IMR-90 (cell line): ENCODE measurements around the gene CCDC90B. TPM values are rescaled to one million over a fixed set of nuclear protein-coding genes. Genes with fewer than 3 reads are reported as not detected.

Source experiments
- ATAC-seq: fragments of 200-7000 bp; cut with Tn5 transposase; 2 replicates; pipeline ENCODE4 v1.9.1; 2020; ENCODE audit warnings: low read depth, mild to moderate bottlenecking, moderate library complexity
- BruUV-seq: library from RNA; stranded (reverse); fragments of 400-500 nt; replicated peaks from 2 replicates; lab custom pipeline; 2021; lab: Mats Ljungman, UMichigan
- CTCF ChIA-PET: fragments of 300-600 bp; formaldehyde crosslinking; extraction: SDS; loops from one replicate; lab custom pipeline; 2021; ENCODE audit warnings: antibody characterized with exemption; lab: Yijun Ruan, JAX
- POLR2A ChIA-PET: fragments of 300-600 bp; sonication (Branson Sonifier 250); formaldehyde crosslinking; loops from one replicate; lab custom pipeline; 2022; ENCODE audit warnings: antibody characterized with exemption; ENCODE audit not compliant: unreplicated experiment; lab: Charles Lee
- DNase-seq: peaks from one replicate; pipeline ENCODE4 v3.0.0; 2013
- H2AFZ ChIP-seq: replicated peaks from 2 replicates; pipeline ENCODE3; 2013; ENCODE audit warnings: low read length, mild to moderate bottlenecking; ENCODE audit not compliant: poor library complexity
- H2AK5ac ChIP-seq: 2 replicates; pipeline ENCODE4 v1.6.1; 2013; ENCODE audit warnings: low read depth, low read length, inconsistent platforms
- H2AK9ac ChIP-seq: replicated peaks from 2 replicates; pipeline ENCODE3; 2013; ENCODE audit warnings: mild to moderate bottlenecking, low read depth, low read length, moderate library complexity; ENCODE audit not compliant: poor library complexity
- H2BK120ac ChIP-seq: 2 replicates; pipeline ENCODE4 v1.6.1; 2013; ENCODE audit warnings: low read depth, low read length, inconsistent platforms
- H2BK15ac ChIP-seq: 3 replicates; pipeline ENCODE4 v1.6.1; 2013; ENCODE audit warnings: low read depth, low read length, inconsistent platforms
- H2BK20ac ChIP-seq: 2 replicates; pipeline ENCODE4 v1.6.1; 2013; ENCODE audit warnings: low read depth, mild to moderate bottlenecking, inconsistent platforms, low read length, moderate library complexity
- H2BK5ac ChIP-seq: 2 replicates; pipeline ENCODE4 v1.6.1; 2013; ENCODE audit warnings: mild to moderate bottlenecking, low read depth, low read length, inconsistent platforms; ENCODE audit not compliant: poor library complexity, severe bottlenecking
- H3K14ac ChIP-seq: replicated peaks from 2 replicates; pipeline ENCODE4 v1.6.1; 2013; ENCODE audit warnings: low read depth, low read length, inconsistent platforms
- H3K18ac ChIP-seq: 2 replicates; pipeline ENCODE4 v1.6.1; 2013; ENCODE audit warnings: low read depth, low read length, control low read depth
- H3K23ac ChIP-seq: 2 replicates; pipeline ENCODE4 v1.6.1; 2013; ENCODE audit warnings: low read depth, low read length, inconsistent platforms
- H3K27ac ChIP-seq: 2 replicates; pipeline ENCODE4 v1.5.1; 2013; ENCODE audit warnings: mild to moderate bottlenecking, control low read depth, low read length; ENCODE audit not compliant: insufficient read depth
- H3K27me3 ChIP-seq: 2 replicates; pipeline ENCODE4 v1.6.1; 2013; ENCODE audit warnings: low read length; ENCODE audit not compliant: control insufficient read depth, insufficient read depth
- H3K36me3 ChIP-seq: 2 replicates; pipeline ENCODE4 v1.6.1; 2013; ENCODE audit warnings: low read length, mixed read lengths; ENCODE audit not compliant: control insufficient read depth, insufficient read depth
- H3K4ac ChIP-seq: 2 replicates; pipeline ENCODE4 v1.6.1; 2013; ENCODE audit warnings: low read depth, low read length, inconsistent platforms
- H3K4me1 ChIP-seq: 2 replicates; pipeline ENCODE4 v1.6.1; 2013; ENCODE audit warnings: low read length, mixed read lengths; ENCODE audit not compliant: control insufficient read depth, insufficient read depth
- H3K4me2 ChIP-seq: 2 replicates; pipeline ENCODE4 v1.6.1; 2013; ENCODE audit warnings: low read depth, mild to moderate bottlenecking, control low read depth, low read length, moderate library complexity
- H3K4me3 ChIP-seq: 2 replicates; pipeline ENCODE4 v1.5.1; 2013; ENCODE audit warnings: low read depth, mild to moderate bottlenecking, control low read depth, low read length, moderate library complexity; ENCODE audit not compliant: insufficient read depth
- H3K56ac ChIP-seq: 2 replicates; pipeline ENCODE4 v1.6.1; 2013; ENCODE audit warnings: low read length, inconsistent platforms; ENCODE audit not compliant: insufficient read depth; ENCODE audit errors: extremely low read depth
- H3K79me1 ChIP-seq, 2 experiments: 2 replicates each; pipeline ENCODE4 v1.6.1; 2013; ENCODE audit warnings: low read length in 2 of 2, inconsistent platforms in 1 of 2, low read depth in 1 of 2
- H3K9ac ChIP-seq: 2 replicates; pipeline ENCODE4 v1.6.1; 2013; ENCODE audit warnings: low read depth, low read length, control low read depth
- H3K9me1 ChIP-seq: 2 replicates; pipeline ENCODE4 v1.6.1; 2013; ENCODE audit warnings: low read length, inconsistent platforms; ENCODE audit not compliant: insufficient read depth
- H3K9me3 ChIP-seq: 2 replicates; pipeline ENCODE4 v1.6.1; 2013; ENCODE audit warnings: low read length; ENCODE audit not compliant: control insufficient read depth, insufficient read depth
- H4K20me1 ChIP-seq: 2 replicates; pipeline ENCODE4 v1.6.1; 2013; ENCODE audit warnings: low read length, inconsistent platforms; ENCODE audit not compliant: insufficient read depth
- H4K5ac ChIP-seq: 2 replicates; pipeline ENCODE4 v1.6.1; 2013; ENCODE audit warnings: mild to moderate bottlenecking, low read depth, low read length, control low read depth
- H4K8ac ChIP-seq, 2 experiments: 2 replicates each; pipeline ENCODE4 v1.6.1; 2013; ENCODE audit warnings: low read depth in 2 of 2, low read length in 2 of 2, control low read depth in 1 of 2, inconsistent platforms in 1 of 2
- H4K91ac ChIP-seq: 2 replicates; pipeline ENCODE4 v1.6.1; 2013; ENCODE audit warnings: low read depth, low read length, inconsistent platforms; ENCODE audit not compliant: insufficient read depth
- BHLHE40 ChIP-seq: fragments of 150-350 bp; IDR thresholded peaks from 2 replicates; pipeline ENCODE4 v1.6.1; 2016; ENCODE audit warnings: mild to moderate bottlenecking, low read depth, low read length
- CEBPB ChIP-seq: IDR thresholded peaks from 2 replicates; pipeline ENCODE4 v1.6.1; 2012; ENCODE audit warnings: low read depth, low read length, improper control_type of control experiment
- CHD1 ChIP-seq: IDR thresholded peaks from 2 replicates; pipeline ENCODE4 v1.6.1; 2012; ENCODE audit warnings: low read depth, low read length, improper control_type of control experiment
- FOS ChIP-seq: fragments of 150-350 bp; IDR thresholded peaks from 2 replicates; pipeline ENCODE4 v1.6.1; 2016; ENCODE audit warnings: low read depth, low read length
- MAFK ChIP-seq: IDR thresholded peaks from 2 replicates; pipeline ENCODE4 v1.6.1; 2012; ENCODE audit warnings: low read depth, low read length, improper control_type of control experiment
- MAZ ChIP-seq: IDR thresholded peaks from 2 replicates; pipeline ENCODE4 v1.6.1; 2012; ENCODE audit warnings: low read depth, mild to moderate bottlenecking, low read length, improper control_type of control experiment, moderate library complexity, borderline replicate concordance
- MXI1 ChIP-seq: IDR thresholded peaks from 2 replicates; pipeline ENCODE4 v1.6.1; 2012; ENCODE audit warnings: low read depth, mild to moderate bottlenecking, low read length, moderate library complexity, borderline replicate concordance
- NFE2L2 ChIP-seq: fragments of 150-350 bp; IDR thresholded peaks from 2 replicates; pipeline ENCODE4 v1.6.1; 2016; ENCODE audit warnings: low read depth, mild to moderate bottlenecking, low read length
- POLR2A ChIP-seq: IDR thresholded peaks from 2 replicates; pipeline ENCODE4 v1.6.1; 2012; ENCODE audit warnings: mild to moderate bottlenecking, low read depth, low read length
- RAD21 ChIP-seq: IDR thresholded peaks from 2 replicates; pipeline ENCODE4 v1.6.1; 2012; ENCODE audit warnings: low read length, improper control_type of control experiment
- RCOR1 ChIP-seq: IDR thresholded peaks from 2 replicates; pipeline ENCODE4 v1.6.1; 2012; ENCODE audit warnings: mild to moderate bottlenecking, low read length, improper control_type of control experiment; ENCODE audit not compliant: insufficient replicate concordance
- RFX5 ChIP-seq: IDR thresholded peaks from 2 replicates; pipeline ENCODE4 v1.8.0; 2012; ENCODE audit warnings: low read depth, mild to moderate bottlenecking, low read length, moderate library complexity
- SMC3 ChIP-seq: fragments of 150-350 bp; IDR thresholded peaks from 2 replicates; pipeline ENCODE4 v1.6.1; 2016; ENCODE audit warnings: low read depth, mild to moderate bottlenecking, antibody characterized with exemption, low read length, moderate library complexity
- WGBS, 2 experiments: methylation state at CpG; one replicate each; pipeline versions ENCODE4 v1.1.5 to v1.1.7; 2013; ENCODE audit warnings: missing lambda C conversion rate in 2 of 2; ENCODE audit not compliant: insufficient read length in 1 of 2; ENCODE audit errors: extremely low coverage in 2 of 2; 5-methylcytosine and 5-hydroxymethylcytosine counted together
- dilution Hi-C: fragments of 300-500 bp; cut with HindIII; formaldehyde crosslinking; loops from one replicate; pipeline ENCODE4 v1.14.3; 2018; ENCODE audit warnings: low sequenced_read_pairs; ENCODE audit not compliant: unreplicated experiment
- in situ Hi-C: fragments of 300-500 bp; cut with MboI; formaldehyde crosslinking; loops from 3 replicates; pipeline ENCODE4 v1.14.3; 2019; ENCODE audit warnings: low sequenced_read_pairs, inconsistent platforms, mixed read lengths
- intact Hi-C: fragments of 100-400 bp; cut with micrococcal nuclease; formaldehyde crosslinking; loops from 2 replicates; pipeline ENCODE4 v1.10.0; 2022
- polyA plus RNA-seq, 3 experiments: library from polyadenylated mRNA; depleted of rRNA; stranded (reverse); fragments of >200 nt; gene quantifications; 2 replicates each; pipeline ENCODE4 v1.2.3, GENCODE V29; 2012; ENCODE audit warnings: low replicate concordance in 1 of 3
- total RNA-seq: library from RNA; depleted of rRNA; stranded (reverse); fragments of >200 nt; gene quantifications from 2 replicates; pipeline ENCODE4 v1.2.3, GENCODE V29; 2012
- TF ChIP-seq, protein P1 (sequence below): conservative IDR thresholded peaks from 2 replicates; pipeline ENCODE4 v1.5.1; 2012; ENCODE audit warnings: mild to moderate bottlenecking, low read depth, low read length, improper control_type of control experiment
- TF ChIP-seq, protein P2 (sequence below): fragments of 150-350 bp; IDR thresholded peaks from 2 replicates; pipeline ENCODE4 v1.6.1; 2016; ENCODE audit warnings: low read depth, mild to moderate bottlenecking, low read length, moderate library complexity, borderline replicate concordance
- TF ChIP-seq, protein P3 (sequence below): fragments of 150-350 bp; IDR thresholded peaks from 2 replicates; pipeline ENCODE4 v1.6.1; 2017; ENCODE audit warnings: mild to moderate bottlenecking, antibody characterized with exemption, low read length, low read depth

Gene CCDC90B
- total and polyA plus RNA-seq, 2 of the 4 experiments (the other 2 are of a cell fraction), result 35.8 to 43.7 TPM

DNA sequence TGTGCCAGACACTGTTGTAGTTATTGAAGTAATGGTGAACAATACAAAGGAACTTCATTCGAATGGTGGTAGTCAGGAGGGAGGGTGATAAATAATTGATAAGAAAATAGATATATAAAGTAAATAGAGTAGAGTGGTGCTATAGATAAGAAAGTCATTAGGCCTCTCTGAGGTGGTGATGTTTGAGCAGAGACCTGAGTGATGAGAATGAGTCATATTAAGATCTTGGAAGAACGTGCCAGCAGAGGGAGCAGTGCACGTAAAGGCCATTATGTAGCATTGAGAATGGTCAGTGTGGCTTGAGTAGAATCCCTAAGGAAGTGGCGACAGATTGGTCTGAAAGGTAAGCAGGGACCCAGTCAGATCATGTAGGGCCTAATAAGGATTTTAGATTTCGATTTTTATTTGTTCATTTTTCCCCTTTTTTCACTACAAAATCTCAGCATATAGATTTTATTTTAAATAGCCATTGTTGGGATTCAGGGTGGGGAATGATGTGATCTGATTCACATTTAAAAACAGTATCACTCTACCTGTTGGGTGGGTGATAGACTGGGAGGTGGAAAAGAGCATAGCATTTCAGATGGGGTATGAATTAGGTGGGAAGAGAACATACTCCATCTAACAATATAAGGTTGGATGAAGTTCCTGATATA lies 44.7 kb downstream of the CCDC90B start:
- Histone ChIP-seq H3K18ac (no peak overlapping the region), H2AK9ac (no peak overlapping the region), H2BK5ac (no peak overlapping the region), H3K9ac (no peak overlapping the region), H3K56ac (no peak overlapping the region), H3K23ac (no peak overlapping the region), H2BK120ac (no peak overlapping the region), H3K9me1 (no peaks in the 10 kb centered on the region), H3K36me3 (no peaks in the 10 kb centered on the region), H3K4me2 (no peak overlapping the region), H2AFZ (peak overlapping the region; percentile 58), H3K27me3 (no peaks in the 10 kb centered on the region), H4K91ac (no peak overlapping the region), H2BK15ac (no peak overlapping the region), H3K27ac (no peak overlapping the region), H3K4ac (no peak overlapping the region), H3K9me3 (no peaks in the 10 kb centered on the region), H3K4me1 (0 out of 2 replicates have a peak, but pooled peaks cover 1% of the 10 kb centered on the region), H3K79me1 (no peaks in the 10 kb centered on the region), H3K4me3 (no peak overlapping the region), H3K14ac (no peak overlapping the region), H4K8ac (no peak overlapping the region), H2AK5ac (no peak overlapping the region), H4K5ac (no peak overlapping the region), H2BK20ac (no peak overlapping the region), H4K20me1 (no peaks in the 10 kb centered on the region)
- DNase-seq (peak; percentile 77), ATAC-seq (peak; percentile 95)
- ChIA-PET POLR2A (no interaction called here), CTCF (no interaction called here)
- BruUV-seq, result no TSS peak
- TF ChIP-seq MAZ, result no peak
- TF ChIP-seq, protein P1, sequence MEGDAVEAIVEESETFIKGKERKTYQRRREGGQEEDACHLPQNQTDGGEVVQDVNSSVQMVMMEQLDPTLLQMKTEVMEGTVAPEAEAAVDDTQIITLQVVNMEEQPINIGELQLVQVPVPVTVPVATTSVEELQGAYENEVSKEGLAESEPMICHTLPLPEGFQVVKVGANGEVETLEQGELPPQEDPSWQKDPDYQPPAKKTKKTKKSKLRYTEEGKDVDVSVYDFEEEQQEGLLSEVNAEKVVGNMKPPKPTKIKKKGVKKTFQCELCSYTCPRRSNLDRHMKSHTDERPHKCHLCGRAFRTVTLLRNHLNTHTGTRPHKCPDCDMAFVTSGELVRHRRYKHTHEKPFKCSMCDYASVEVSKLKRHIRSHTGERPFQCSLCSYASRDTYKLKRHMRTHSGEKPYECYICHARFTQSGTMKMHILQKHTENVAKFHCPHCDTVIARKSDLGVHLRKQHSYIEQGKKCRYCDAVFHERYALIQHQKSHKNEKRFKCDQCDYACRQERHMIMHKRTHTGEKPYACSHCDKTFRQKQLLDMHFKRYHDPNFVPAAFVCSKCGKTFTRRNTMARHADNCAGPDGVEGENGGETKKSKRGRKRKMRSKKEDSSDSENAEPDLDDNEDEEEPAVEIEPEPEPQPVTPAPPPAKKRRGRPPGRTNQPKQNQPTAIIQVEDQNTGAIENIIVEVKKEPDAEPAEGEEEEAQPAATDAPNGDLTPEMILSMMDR, result peak; percentile 66
- no peak for TF ChIP-seq CEBPB
- TF ChIP-seq, protein P2, sequence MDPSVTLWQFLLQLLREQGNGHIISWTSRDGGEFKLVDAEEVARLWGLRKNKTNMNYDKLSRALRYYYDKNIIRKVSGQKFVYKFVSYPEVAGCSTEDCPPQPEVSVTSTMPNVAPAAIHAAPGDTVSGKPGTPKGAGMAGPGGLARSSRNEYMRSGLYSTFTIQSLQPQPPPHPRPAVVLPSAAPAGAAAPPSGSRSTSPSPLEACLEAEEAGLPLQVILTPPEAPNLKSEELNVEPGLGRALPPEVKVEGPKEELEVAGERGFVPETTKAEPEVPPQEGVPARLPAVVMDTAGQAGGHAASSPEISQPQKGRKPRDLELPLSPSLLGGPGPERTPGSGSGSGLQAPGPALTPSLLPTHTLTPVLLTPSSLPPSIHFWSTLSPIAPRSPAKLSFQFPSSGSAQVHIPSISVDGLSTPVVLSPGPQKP, result no peak
- TF ChIP-seq MXI1, result no peak
- no peak for TF ChIP-seq NFE2L2
- TF ChIP-seq SMC3, result peak; percentile 69
- TF ChIP-seq, protein P3, sequence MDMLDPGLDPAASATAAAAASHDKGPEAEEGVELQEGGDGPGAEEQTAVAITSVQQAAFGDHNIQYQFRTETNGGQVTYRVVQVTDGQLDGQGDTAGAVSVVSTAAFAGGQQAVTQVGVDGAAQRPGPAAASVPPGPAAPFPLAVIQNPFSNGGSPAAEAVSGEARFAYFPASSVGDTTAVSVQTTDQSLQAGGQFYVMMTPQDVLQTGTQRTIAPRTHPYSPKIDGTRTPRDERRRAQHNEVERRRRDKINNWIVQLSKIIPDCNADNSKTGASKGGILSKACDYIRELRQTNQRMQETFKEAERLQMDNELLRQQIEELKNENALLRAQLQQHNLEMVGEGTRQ, result no peak
- TF ChIP-seq CHD1, result no peak
- TF ChIP-seq POLR2A, result no peak
- TF ChIP-seq RCOR1, result no peak
- no peak for TF ChIP-seq MAFK
- no peak for TF ChIP-seq RFX5
- TF ChIP-seq BHLHE40, result peak; percentile 62; the same call in 1 of the 2 replicates
- TF ChIP-seq FOS, result peak; percentile 63
- peak; percentile 50 for TF ChIP-seq RAD21
- intact Hi-C loops, result no loop called here
- 17% methylated on average over 1 of the region's 5 CpGs; no CpG with 5 or more reads in 1 of the 2 experiments for WGBS, 2 experiments
- dilution Hi-C loops, result no loop called here
- in situ Hi-C loops, result no loop called here
